Stomach (tissue), 9 donors: ENCODE data around the gene URAD. TPM values are rescaled to one million over a fixed set of nuclear protein-coding genes. Genes with fewer than 3 reads are reported as not detected.
"Not testable (repeated sequence)": the region's sequence is repeated elsewhere in the genome, so short reads cannot be mapped to it uniquely, and the experiment has no call there.

Experiments
- DNase-seq, 2 donors: peaks; one replicate each; pipeline versions ENCODE4 v3.0.0 to v3.0.0-alpha.2; 2013 to 2019
- H3K27ac ChIP-seq, 5 donors: fragments of 200-600 bp in 4 of 5; sonication (generic) in 4 of 5; one replicate each; pipeline ENCODE4 v1.5.1; 2013 to 2019; ENCODE audit warnings: mild to moderate bottlenecking in 1 of 5, moderate library complexity in 1 of 5
- H3K27me3 ChIP-seq, 3 donors: fragments of 200-600 bp; sonication (generic); one replicate each; pipeline ENCODE4 v1.5.1; 2017 to 2019; ENCODE audit warnings: mixed run types in 1 of 3
- H3K36me3 ChIP-seq, 4 donors: fragments of 200-600 bp; sonication (generic); 1 replicate in 3 of 4; 2 replicates in 1 of 4; pipeline ENCODE4 v1.5.1; 2016 to 2019
- H3K4me1 ChIP-seq, 4 donors: fragments of 200-600 bp; sonication (generic); one replicate each; pipeline ENCODE4 v1.5.1; 2016 to 2019
- H3K4me3 ChIP-seq, 4 donors: fragments of 200-600 bp; sonication (generic) in 3 of 4; one replicate each; pipeline ENCODE4 v1.5.1; 2016 to 2019; ENCODE audit warnings: mild to moderate bottlenecking in 1 of 4
- H3K9me3 ChIP-seq, 4 donors: fragments of 200-600 bp; sonication (generic); one replicate each; pipeline ENCODE4 v1.5.1; 2016 to 2019
- CTCF ChIP-seq, 7 experiments: fragments of 450-650 bp in 4 of 7; fragments of 200-600 bp in 3 of 7; sonication (generic) in 3 of 7; IDR thresholded peaks; one replicate each; pipeline ENCODE4 v1.5.1; 2016 to 2019; ENCODE audit warnings: antibody characterized with exemption in 7 of 7, control low read depth in 2 of 7, mild to moderate bottlenecking in 1 of 7
- EP300 ChIP-seq: sonication (generic); formaldehyde crosslinking; IDR thresholded peaks from one replicate; pipeline ENCODE4 v1.6.1; 2017; ENCODE audit warnings: antibody characterized with exemption
- POLR2A ChIP-seq, 4 donors: fragments of 450-650 bp; IDR thresholded peaks; one replicate each; pipeline ENCODE4 v1.6.1; 2016; ENCODE audit warnings: antibody characterized with exemption in 4 of 4, control low read depth in 2 of 4, mild to moderate bottlenecking in 1 of 4, moderate library complexity in 1 of 4
- POLR2AphosphoS5 ChIP-seq, 3 donors: sonication (generic); formaldehyde crosslinking; IDR thresholded peaks; one replicate each; pipeline ENCODE4 v1.6.1; 2016; ENCODE audit warnings: antibody characterized with exemption in 3 of 3
- WGBS, 5 donors: extraction: QIAGEN DNeasy Blood & Tissue Kit in 3 of 5; methylation state at CpG; one replicate each; pipeline versions ENCODE4 v1.1.5 to v1.1.7; 2013 to 2018; 5-methylcytosine and 5-hydroxymethylcytosine counted together
- intact Hi-C: fragments of 100-400 bp; cut with DNase I; formaldehyde crosslinking; loops from one replicate; pipeline ENCODE4 v1.15.1; 2023; ENCODE audit warnings: low total_unique reads
- polyA plus RNA-seq, 3 donors: library from polyadenylated mRNA; stranded (reverse); fragments of 200-250 nt; gene quantifications; one replicate each; pipeline ENCODE4 v1.2.3, GENCODE V29; 2013
- total RNA-seq, 5 donors: library from RNA; depleted of rRNA; stranded (reverse); fragments of >200 nt; gene quantifications; one replicate each; pipeline versions ENCODE4 v1.1.0 to v1.2.3, GENCODE V29; 2014 to 2016
- donor health status: healthy with polysubstance abuse.
- donor health status: Bipolar disorder and iron deficiency.
- donor health status: healthy.

Gene URAD
- total and polyA plus RNA-seq, 8 donors: 0.13 to 165 (median 1.1) TPM; not detected in 5

- TF ChIP-seq POLR2A (IDR thresholded peaks at IDR 0.05) (no peak), EP300 (no peak), POLR2AphosphoS5 (IDR thresholded peaks at IDR 0.05) (no peak), CTCF (IDR thresholded peaks at IDR 0.05) (no peak)
- no peak for DNase-seq
- no peak overlapping the region for H3K27ac ChIP-seq
- peaks cover 37 to 100% (median 84%) of the 10 kb centered on the region in 3 donors for H3K27me3 ChIP-seq
- no peaks in the 10 kb centered on the region for H3K36me3 ChIP-seq
- no peaks in the 10 kb centered on the region for H3K9me3 ChIP-seq
- H3K4me3 ChIP-seq: no peak overlapping the region
- 31 to 64% (median 40%) methylated on average over 11 to 15 of the region's 15 CpGs for WGBS, 5 donors
- intact Hi-C loops: no loop called here
- peaks cover 38 to 67% (median 58%) of the 10 kb centered on the region in 4 donors for H3K4me1 ChIP-seq
Measured at GRCh38 chr13:27964741-27965323, 23.7 kb downstream of the URAD start.

DNA sequence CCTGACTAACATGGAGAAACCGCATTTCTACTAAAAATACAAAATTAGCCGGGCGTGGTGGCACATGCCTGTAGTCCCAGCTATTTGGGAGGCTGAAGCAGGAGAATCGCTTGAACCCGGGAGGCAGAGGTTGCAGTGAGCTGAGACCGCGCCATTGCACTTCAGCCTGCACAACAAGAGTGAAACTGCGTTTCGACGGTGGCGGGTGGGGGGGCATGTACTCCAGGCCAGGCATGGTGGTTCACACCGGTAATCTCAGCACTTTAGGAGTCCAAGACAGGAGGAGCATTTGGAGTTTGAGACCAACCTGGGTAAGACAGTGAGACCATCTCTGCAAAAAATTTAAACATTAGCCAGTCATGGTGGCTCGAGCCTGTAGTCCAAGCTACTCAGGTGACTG lies 24.3 kb downstream of the URAD start:
- H3K4me3 ChIP-seq, H3K36me3 ChIP-seq, H3K9me3 ChIP-seq, H3K27ac ChIP-seq, intact Hi-C loops, DNase-seq: not testable (repeated sequence)
- H3K4me1 ChIP-seq: peaks cover 38 to 70% (median 61%) of the 10 kb centered on the region in 4 donors
- WGBS, 5 donors: 63 to 80% (median 76%) methylated on average over 13 of the region's 13 CpGs
- H3K27me3 ChIP-seq: peaks cover 37 to 100% (median 84%) of the 10 kb centered on the region in 3 donors

DNA sequence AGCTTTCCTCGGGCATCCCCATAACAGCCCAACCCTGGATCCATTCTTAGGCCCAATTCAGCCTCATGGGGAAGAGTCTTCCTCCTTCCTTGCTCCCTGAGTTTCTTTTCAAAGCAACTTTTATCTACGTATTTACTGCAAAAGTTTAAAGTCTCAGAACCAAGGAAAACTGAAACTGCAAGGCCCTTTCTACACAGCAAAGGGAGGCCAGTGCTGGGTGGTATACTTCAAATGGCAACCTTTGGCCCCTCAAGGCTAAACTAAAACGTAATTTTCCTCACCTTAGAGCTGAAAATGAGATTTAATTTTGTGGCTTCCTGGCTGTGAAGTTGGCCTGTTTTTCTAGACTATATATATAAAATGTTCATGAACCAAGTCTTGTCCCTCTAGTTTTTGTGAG lies 25.0 kb downstream of the URAD start:
- H3K36me3 ChIP-seq: no peaks in the 10 kb centered on the region
- no peak overlapping the region for H3K4me3 ChIP-seq
- no peak overlapping the region for H3K27ac ChIP-seq
- H3K27me3 ChIP-seq: peaks cover 36 to 100% (median 84%) of the 10 kb centered on the region in 3 donors
- intact Hi-C loops: no loop called here
- no peak for DNase-seq
- WGBS, 5 donors: 60 to 82% (median 71%) methylated on average over 3 of the region's 3 CpGs
- no peaks in the 10 kb centered on the region for H3K9me3 ChIP-seq
- peaks cover 32 to 67% (median 57%) of the 10 kb centered on the region in 4 donors for H3K4me1 ChIP-seq
- TF ChIP-seq CTCF (IDR thresholded peaks at IDR 0.05) (no peak), POLR2AphosphoS5 (IDR thresholded peaks at IDR 0.05) (no peak), POLR2A (IDR thresholded peaks at IDR 0.05) (no peak)

GRCh38 chr13:27962982-27963381 lies 25.5 kb downstream of the URAD start:
- Histone ChIP-seq H3K4me1 (peaks cover 27 to 66% (median 52%) of the 10 kb centered on the region in 4 donors), H3K4me3 (no peak overlapping the region), H3K27ac (no peak overlapping the region), H3K9me3 (no peaks in the 10 kb centered on the region), H3K36me3 (no peaks in the 10 kb centered on the region), H3K27me3 (peaks cover 38 to 100% (median 83%) of the 10 kb centered on the region in 3 donors)
- intact Hi-C loops: no loop called here
- 70 to 88% (median 83%) methylated on average over 8 to 9 of the region's 9 CpGs for WGBS, 5 donors
- DNase-seq: no peak
- TF ChIP-seq EP300 (no peak), POLR2AphosphoS5 (IDR thresholded peaks at IDR 0.05) (no peak), POLR2A (IDR thresholded peaks at IDR 0.05) (no peak), CTCF (IDR thresholded peaks at IDR 0.05) (no peak)

GRCh38 chr13:27962128-27962841 lies 26.2 kb downstream of the URAD start:
- Histone ChIP-seq H3K27ac (no peak overlapping the region), H3K9me3 (no peaks in the 10 kb centered on the region), H3K27me3 (peaks cover 38 to 100% (median 82%) of the 10 kb centered on the region in 3 donors), H3K4me3 (no peak overlapping the region), H3K4me1 (peaks cover 26 to 65% (median 45%) of the 10 kb centered on the region in 4 donors), H3K36me3 (no peaks in the 10 kb centered on the region)
- intact Hi-C loops: no loop called here
- 29 to 43% (median 40%) methylated on average over 6 of the region's 6 CpGs for WGBS, 5 donors
- DNase-seq: peak in 1 of 2 donors; percentile 74
- TF ChIP-seq CTCF (IDR thresholded peaks at IDR 0.05) (no peak), POLR2AphosphoS5 (IDR thresholded peaks at IDR 0.05) (no peak), POLR2A (IDR thresholded peaks at IDR 0.05) (no peak), EP300 (no peak)
